ENCODE data around the gene ZNF326. TPM values are rescaled to one million over a fixed set of nuclear protein-coding genes. Genes with fewer than 3 reads are reported as not detected.

The ZNF326 gene
- total RNA-seq, 1 donor from 2014 or later, result 57.8 TPM

DNA sequence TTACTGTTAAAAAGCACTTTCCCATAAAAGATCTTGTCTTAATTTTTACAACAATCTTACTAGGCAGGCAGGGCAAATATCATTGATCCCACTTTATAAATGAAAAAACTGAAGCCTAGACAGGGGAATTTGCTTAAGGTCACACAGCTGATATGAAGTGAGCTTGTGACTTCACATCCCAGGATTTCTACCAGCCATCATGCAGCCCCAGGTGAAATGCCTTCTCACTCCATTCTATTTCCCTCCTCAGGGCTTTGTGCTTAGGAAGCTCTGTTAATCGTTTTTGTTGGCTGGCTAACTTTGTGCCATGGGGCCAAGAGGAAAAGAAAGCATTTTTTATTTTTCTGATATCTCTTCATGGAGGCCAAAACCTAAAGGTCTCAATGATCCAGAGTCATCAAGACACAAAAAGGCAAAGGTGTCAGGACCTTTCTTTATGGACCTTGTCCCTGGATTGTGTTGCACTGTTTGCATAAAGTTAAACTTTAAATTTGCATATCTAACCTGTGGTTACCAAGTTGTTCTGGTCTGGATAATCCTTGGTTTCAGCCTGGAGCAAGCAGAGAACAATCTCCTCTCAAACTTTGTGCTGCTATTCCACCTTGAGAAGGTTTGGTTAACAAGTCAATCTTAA is 44.8 kb upstream of the ZNF326 start:
- Mint-ChIP-seq H3K36me3 (ENCODE audit: unreplicated experiment) (no peaks in the 10 kb centered on the region), H3K9me3 (ENCODE audit: unreplicated experiment) (peaks cover 1% of the 10 kb centered on the region), H3K27ac (ENCODE audit: unreplicated experiment) (no peak overlapping the region), H3K27me3 (ENCODE audit: unreplicated experiment) (no peaks in the 10 kb centered on the region), H3K4me3 (ENCODE audit: unreplicated experiment) (no peak overlapping the region), H3K4me1 (ENCODE audit: low read depth, unreplicated experiment) (no peaks in the 10 kb centered on the region)
- TF ChIP-seq, protein P1, sequence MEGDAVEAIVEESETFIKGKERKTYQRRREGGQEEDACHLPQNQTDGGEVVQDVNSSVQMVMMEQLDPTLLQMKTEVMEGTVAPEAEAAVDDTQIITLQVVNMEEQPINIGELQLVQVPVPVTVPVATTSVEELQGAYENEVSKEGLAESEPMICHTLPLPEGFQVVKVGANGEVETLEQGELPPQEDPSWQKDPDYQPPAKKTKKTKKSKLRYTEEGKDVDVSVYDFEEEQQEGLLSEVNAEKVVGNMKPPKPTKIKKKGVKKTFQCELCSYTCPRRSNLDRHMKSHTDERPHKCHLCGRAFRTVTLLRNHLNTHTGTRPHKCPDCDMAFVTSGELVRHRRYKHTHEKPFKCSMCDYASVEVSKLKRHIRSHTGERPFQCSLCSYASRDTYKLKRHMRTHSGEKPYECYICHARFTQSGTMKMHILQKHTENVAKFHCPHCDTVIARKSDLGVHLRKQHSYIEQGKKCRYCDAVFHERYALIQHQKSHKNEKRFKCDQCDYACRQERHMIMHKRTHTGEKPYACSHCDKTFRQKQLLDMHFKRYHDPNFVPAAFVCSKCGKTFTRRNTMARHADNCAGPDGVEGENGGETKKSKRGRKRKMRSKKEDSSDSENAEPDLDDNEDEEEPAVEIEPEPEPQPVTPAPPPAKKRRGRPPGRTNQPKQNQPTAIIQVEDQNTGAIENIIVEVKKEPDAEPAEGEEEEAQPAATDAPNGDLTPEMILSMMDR (IDR thresholded peaks at IDR 0.05; ENCODE audit: partially characterized antibody, unreplicated experiment), result no peak
- no peak for DNase-seq

DNA sequence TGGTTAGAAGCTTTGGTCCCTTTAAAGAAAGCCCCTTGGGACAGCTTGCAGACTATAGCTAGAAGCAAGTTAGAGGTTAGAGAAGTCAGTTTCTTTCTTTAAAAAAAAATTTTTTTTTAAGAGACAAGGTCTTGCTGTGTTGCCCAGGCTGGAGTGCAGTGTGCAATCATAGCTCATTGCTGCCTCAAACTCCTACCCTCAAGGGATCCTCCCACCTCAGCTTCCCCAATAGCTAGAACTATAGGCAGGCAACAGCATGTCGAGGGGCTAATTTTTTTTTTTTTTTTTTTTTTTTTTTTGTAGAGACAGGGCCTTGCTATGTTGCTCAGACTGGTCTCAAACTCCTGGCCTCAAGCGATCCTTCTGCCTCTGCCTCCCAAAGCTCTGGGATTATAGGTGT is 44.2 kb upstream of the ZNF326 start:
- H3K4me1 Mint-ChIP-seq (ENCODE audit: low read depth, unreplicated experiment), result no peaks in the 10 kb centered on the region
- H3K4me3 Mint-ChIP-seq (ENCODE audit: unreplicated experiment), result no peak overlapping the region
- H3K27ac Mint-ChIP-seq (ENCODE audit: unreplicated experiment), result no peak overlapping the region
- TF ChIP-seq, protein P1 (IDR thresholded peaks at IDR 0.05; ENCODE audit: partially characterized antibody, unreplicated experiment), result no peak
- peaks cover 1% of the 10 kb centered on the region for H3K9me3 Mint-ChIP-seq (ENCODE audit: unreplicated experiment)
- DNase-seq, result no peak
- no peaks in the 10 kb centered on the region for H3K27me3 Mint-ChIP-seq (ENCODE audit: unreplicated experiment)
- H3K36me3 Mint-ChIP-seq (ENCODE audit: unreplicated experiment), result no peaks in the 10 kb centered on the region

GRCh38 chr1:89951766-89952604 is 42.9 kb upstream of the ZNF326 start:
- H3K36me3 Mint-ChIP-seq (ENCODE audit: unreplicated experiment), result no peaks in the 10 kb centered on the region
- H3K9me3 Mint-ChIP-seq (ENCODE audit: unreplicated experiment), result peaks cover 1% of the 10 kb centered on the region
- H3K27ac Mint-ChIP-seq (ENCODE audit: unreplicated experiment), result no peak overlapping the region
- H3K27me3 Mint-ChIP-seq (ENCODE audit: unreplicated experiment), result no peaks in the 10 kb centered on the region
- H3K4me3 Mint-ChIP-seq (ENCODE audit: unreplicated experiment), result no peak overlapping the region
- H3K4me1 Mint-ChIP-seq (ENCODE audit: low read depth, unreplicated experiment), result no peaks in the 10 kb centered on the region
- TF ChIP-seq, protein P1 (IDR thresholded peaks at IDR 0.05; ENCODE audit: partially characterized antibody, unreplicated experiment), result no peak
- no peak for DNase-seq

DNA sequence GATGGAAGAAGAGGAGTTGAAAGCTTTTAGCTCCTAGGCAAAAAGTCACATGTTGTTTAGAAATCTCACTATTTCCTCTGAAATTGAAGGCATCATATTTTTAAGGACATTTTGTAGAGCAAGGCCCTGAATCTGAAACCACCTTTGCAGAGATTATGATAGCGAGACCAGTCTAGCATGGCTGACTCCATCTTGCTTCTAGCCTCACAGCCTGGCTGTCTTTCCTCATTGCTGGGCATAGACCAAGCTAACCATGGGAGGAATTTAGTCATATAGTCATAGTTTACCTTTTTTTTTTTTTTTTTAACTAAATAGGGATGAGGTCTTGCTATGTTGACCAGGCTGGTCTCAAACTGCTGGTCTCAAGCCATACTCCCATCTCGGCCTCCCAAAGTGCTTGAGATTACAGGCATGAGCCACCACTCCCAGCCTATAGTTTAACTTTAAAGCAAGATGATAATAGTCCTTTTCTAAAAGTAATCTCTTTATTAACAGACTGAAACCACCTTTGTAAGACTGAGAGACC is 42.2 kb upstream of the ZNF326 start:
- Mint-ChIP-seq H3K4me3 (ENCODE audit: unreplicated experiment) (no peak overlapping the region), H3K9me3 (ENCODE audit: unreplicated experiment) (peaks cover 1% of the 10 kb centered on the region)
- DNase-seq, result no peak

More for the DNA sequence above, 42.2 kb upstream of the ZNF326 start:
- Mint-ChIP-seq H3K4me1 (ENCODE audit: low read depth, unreplicated experiment) (no peaks in the 10 kb centered on the region), H3K27me3 (ENCODE audit: unreplicated experiment) (no peaks in the 10 kb centered on the region), H3K27ac (ENCODE audit: unreplicated experiment) (no peak overlapping the region), H3K36me3 (ENCODE audit: unreplicated experiment) (no peaks in the 10 kb centered on the region)
- TF ChIP-seq, protein P1 (IDR thresholded peaks at IDR 0.05; ENCODE audit: partially characterized antibody, unreplicated experiment), result no peak
